Activated naive CD4-positive, alpha-beta T cell treated with anti-CD3 and anti-CD28 coated beads, Interleukin-2, amount 50 U/mL, for 24 hours (primary cell): ENCODE data around the gene ASB15.

Experiments
- H3K27ac Mint-ChIP-seq: one replicate; pipeline ENCODE4 v1.8.0; 2021; ENCODE audit warnings: mild to moderate bottlenecking, mixed read lengths
- H3K27me3 Mint-ChIP-seq: one replicate; pipeline ENCODE4 v1.8.0; 2021; ENCODE audit warnings: mixed read lengths
- H3K36me3 Mint-ChIP-seq: one replicate; pipeline ENCODE4 v1.8.0; 2021; ENCODE audit warnings: mixed read lengths
- H3K4me1 Mint-ChIP-seq: one replicate; pipeline ENCODE4 v1.8.0; 2021; ENCODE audit warnings: mixed read lengths
- H3K4me3 Mint-ChIP-seq: one replicate; pipeline ENCODE4 v1.8.0; 2021; ENCODE audit warnings: mild to moderate bottlenecking, mixed read lengths
- H3K9me3 Mint-ChIP-seq: one replicate; pipeline ENCODE4 v1.8.0; 2021; ENCODE audit warnings: mixed read lengths

Gene ASB15

GRCh38 chr7:123662755-123663154, 61.1 kb downstream of the ASB15 start:
- peaks cover 11% of the 10 kb centered on the region for H3K27me3 Mint-ChIP-seq

GRCh38 chr7:123663200-123663599, 61.6 kb downstream of the ASB15 start:
- no peak overlapping the region for H3K4me3 Mint-ChIP-seq
- H3K4me1 Mint-ChIP-seq, result no peaks in the 10 kb centered on the region
- no peaks in the 10 kb centered on the region for H3K9me3 Mint-ChIP-seq
- peaks cover 11% of the 10 kb centered on the region for H3K27me3 Mint-ChIP-seq
- H3K36me3 Mint-ChIP-seq, result no peaks in the 10 kb centered on the region
- H3K27ac Mint-ChIP-seq, result no peak overlapping the region

More at GRCh38 chr7:123662755-123663154, 61.1 kb downstream of the ASB15 start:
- no peaks in the 10 kb centered on the region for H3K9me3 Mint-ChIP-seq
- H3K36me3 Mint-ChIP-seq, result no peaks in the 10 kb centered on the region
- no peak overlapping the region for H3K4me3 Mint-ChIP-seq
- no peaks in the 10 kb centered on the region for H3K4me1 Mint-ChIP-seq
- H3K27ac Mint-ChIP-seq, result no peak overlapping the region

GRCh38 chr7:123665157-123665556, 63.5 kb downstream of the ASB15 start:
- H3K27ac Mint-ChIP-seq, result no peak overlapping the region
- H3K9me3 Mint-ChIP-seq, result no peaks in the 10 kb centered on the region
- H3K4me3 Mint-ChIP-seq, result no peak overlapping the region
- no peaks in the 10 kb centered on the region for H3K4me1 Mint-ChIP-seq
- peaks cover 6% of the 10 kb centered on the region for H3K27me3 Mint-ChIP-seq
- no peaks in the 10 kb centered on the region for H3K36me3 Mint-ChIP-seq

GRCh38 chr7:123665896-123666295, 64.3 kb downstream of the ASB15 start:
- Mint-ChIP-seq H3K27me3 (peaks cover 6% of the 10 kb centered on the region), H3K36me3 (no peaks in the 10 kb centered on the region), H3K4me3 (no peak overlapping the region), H3K27ac (no peak overlapping the region), H3K4me1 (no peaks in the 10 kb centered on the region), H3K9me3 (no peaks in the 10 kb centered on the region)

- peak overlapping the region; percentile 46 for H3K27ac Mint-ChIP-seq
- no peak overlapping the region for H3K4me3 Mint-ChIP-seq
Observed at GRCh38 chr7:123666492-123666891, 64.9 kb downstream of the ASB15 start.

GRCh38 chr7:123669485-123669884, 67.9 kb downstream of the ASB15 start:
- H3K9me3 Mint-ChIP-seq, result no peaks in the 10 kb centered on the region

More at GRCh38 chr7:123666492-123666891, 64.9 kb downstream of the ASB15 start:
- Mint-ChIP-seq H3K9me3 (no peaks in the 10 kb centered on the region), H3K27me3 (peaks cover 6% of the 10 kb centered on the region), H3K4me1 (no peaks in the 10 kb centered on the region), H3K36me3 (no peaks in the 10 kb centered on the region)

GRCh38 chr7:123673137-123673732, 71.6 kb downstream of the ASB15 start:
- H3K36me3 Mint-ChIP-seq, result no peaks in the 10 kb centered on the region
- H3K9me3 Mint-ChIP-seq, result no peaks in the 10 kb centered on the region
- H3K27ac Mint-ChIP-seq, result no peak overlapping the region
- no peak overlapping the region for H3K4me3 Mint-ChIP-seq
- H3K27me3 Mint-ChIP-seq, result no peaks in the 10 kb centered on the region
- no peaks in the 10 kb centered on the region for H3K4me1 Mint-ChIP-seq

More at GRCh38 chr7:123669485-123669884, 67.9 kb downstream of the ASB15 start:
- Mint-ChIP-seq H3K27ac (no peak overlapping the region), H3K36me3 (no peaks in the 10 kb centered on the region), H3K27me3 (peaks cover 4% of the 10 kb centered on the region), H3K4me1 (no peaks in the 10 kb centered on the region), H3K4me3 (no peak overlapping the region)

GRCh38 chr7:123673752-123674398, 72.3 kb downstream of the ASB15 start:
- H3K36me3 Mint-ChIP-seq, result no peaks in the 10 kb centered on the region
- no peaks in the 10 kb centered on the region for H3K27me3 Mint-ChIP-seq
- H3K4me1 Mint-ChIP-seq, result no peaks in the 10 kb centered on the region
- H3K4me3 Mint-ChIP-seq, result no peak overlapping the region
- no peaks in the 10 kb centered on the region for H3K9me3 Mint-ChIP-seq
- no peak overlapping the region for H3K27ac Mint-ChIP-seq

GRCh38 chr7:123674399-123675180, 73.0 kb downstream of the ASB15 start:
- no peaks in the 10 kb centered on the region for H3K9me3 Mint-ChIP-seq
- H3K36me3 Mint-ChIP-seq, result no peaks in the 10 kb centered on the region
- no peak overlapping the region for H3K4me3 Mint-ChIP-seq
- H3K27ac Mint-ChIP-seq, result no peak overlapping the region
- no peaks in the 10 kb centered on the region for H3K4me1 Mint-ChIP-seq
- H3K27me3 Mint-ChIP-seq, result no peaks in the 10 kb centered on the region

- Mint-ChIP-seq H3K4me1 (no peaks in the 10 kb centered on the region), H3K4me3 (no peak overlapping the region), H3K36me3 (no peaks in the 10 kb centered on the region), H3K27ac (no peak overlapping the region), H3K27me3 (no peaks in the 10 kb centered on the region), H3K9me3 (no peaks in the 10 kb centered on the region)
Observed at GRCh38 chr7:123675181-123675473, 73.5 kb downstream of the ASB15 start.

- H3K9me3 Mint-ChIP-seq, result no peaks in the 10 kb centered on the region
- H3K4me3 Mint-ChIP-seq, result no peak overlapping the region
- no peaks in the 10 kb centered on the region for H3K27me3 Mint-ChIP-seq
- no peak overlapping the region for H3K27ac Mint-ChIP-seq
- no peaks in the 10 kb centered on the region for H3K36me3 Mint-ChIP-seq
- H3K4me1 Mint-ChIP-seq, result no peaks in the 10 kb centered on the region
Observed at GRCh38 chr7:123677061-123677715, 75.6 kb downstream of the ASB15 start.

- H3K4me3 Mint-ChIP-seq, result no peak overlapping the region
- H3K27me3 Mint-ChIP-seq, result no peaks in the 10 kb centered on the region
- no peaks in the 10 kb centered on the region for H3K9me3 Mint-ChIP-seq
- H3K36me3 Mint-ChIP-seq, result no peaks in the 10 kb centered on the region
- no peaks in the 10 kb centered on the region for H3K4me1 Mint-ChIP-seq
- no peak overlapping the region for H3K27ac Mint-ChIP-seq
Observed at GRCh38 chr7:123679614-123680013, 78.0 kb downstream of the ASB15 start.

GRCh38 chr7:123680580-123680979, 79.0 kb downstream of the ASB15 start:
- no peaks in the 10 kb centered on the region for H3K9me3 Mint-ChIP-seq
- H3K27ac Mint-ChIP-seq, result no peak overlapping the region
- no peaks in the 10 kb centered on the region for H3K27me3 Mint-ChIP-seq
- no peaks in the 10 kb centered on the region for H3K4me1 Mint-ChIP-seq
- H3K36me3 Mint-ChIP-seq, result no peaks in the 10 kb centered on the region
- H3K4me3 Mint-ChIP-seq, result no peak overlapping the region

- Mint-ChIP-seq H3K27me3 (no peaks in the 10 kb centered on the region), H3K9me3 (no peaks in the 10 kb centered on the region), H3K36me3 (no peaks in the 10 kb centered on the region), H3K27ac (no peak overlapping the region), H3K4me3 (no peak overlapping the region), H3K4me1 (no peaks in the 10 kb centered on the region)
Observed at GRCh38 chr7:123681561-123681960, 79.9 kb downstream of the ASB15 start.

GRCh38 chr7:123682690-123683089, 81.1 kb downstream of the ASB15 start:
- H3K27me3 Mint-ChIP-seq, result no peaks in the 10 kb centered on the region
- no peaks in the 10 kb centered on the region for H3K9me3 Mint-ChIP-seq
- H3K4me3 Mint-ChIP-seq, result no peak overlapping the region
- no peak overlapping the region for H3K27ac Mint-ChIP-seq
- no peaks in the 10 kb centered on the region for H3K4me1 Mint-ChIP-seq
- H3K36me3 Mint-ChIP-seq, result peaks cover 4% of the 10 kb centered on the region

GRCh38 chr7:123687161-123687560, 85.5 kb downstream of the ASB15 start:
- Mint-ChIP-seq H3K4me3 (no peak overlapping the region), H3K27ac (no peak overlapping the region), H3K4me1 (no peaks in the 10 kb centered on the region), H3K36me3 (peaks cover 6% of the 10 kb centered on the region), H3K27me3 (no peaks in the 10 kb centered on the region), H3K9me3 (no peaks in the 10 kb centered on the region)
